ENCODE results near the gene RNPS1.
A peak's percentile ranks its signal among the peaks of the same experiment; 100 is the strongest.

RNPS1 gene

GRCh38 chr16:2213817-2214718, 53.9 kb downstream of the RNPS1 start:
- DNase-seq (ENCODE audit: low spot score) = peak; percentile 38

- DNase-seq (ENCODE audit: low spot score) = peak; percentile 85
These were observed 55.3 kb downstream of the RNPS1 start for GRCh38 chr16:2212362-2213324.

- DNase-seq (ENCODE audit: low spot score) = no peak
These were observed 56.0 kb downstream of the RNPS1 start for GRCh38 chr16:2211923-2212347.

- no peak for DNase-seq (ENCODE audit: low spot score)
These were observed 57.2 kb downstream of the RNPS1 start, which contains the start of gene BRICD5 for GRCh38 chr16:2210386-2211365. TSS of gene BRICD5 (minus strand) at chr16:2210863. CDS start at chr16:2210833, 30 bp downstream.

GRCh38 chr16:2210009-2210332, 58.0 kb downstream of the RNPS1 start:
- no peak for DNase-seq (ENCODE audit: low spot score)

- DNase-seq (ENCODE audit: low spot score) = no peak
These were observed 58.5 kb downstream of the RNPS1 start for GRCh38 chr16:2209258-2210008.

- DNase-seq (ENCODE audit: low spot score) = no peak
These were observed 59.2 kb downstream of the RNPS1 start for GRCh38 chr16:2208772-2209171.

- no peak for DNase-seq (ENCODE audit: low spot score)
These were observed 59.6 kb downstream of the RNPS1 start for GRCh38 chr16:2208308-2208707.

GRCh38 chr16:2207872-2208271, 60.1 kb downstream of the RNPS1 start:
- DNase-seq (ENCODE audit: low spot score) = no peak

GRCh38 chr16:2206780-2207433, 61.0 kb downstream of the RNPS1 start:
- no peak for DNase-seq (ENCODE audit: low spot score)

GRCh38 chr16:2206420-2206779, 61.5 kb downstream of the RNPS1 start:
- no peak for DNase-seq (ENCODE audit: low spot score)

GRCh38 chr16:2205967-2206313, 62.0 kb downstream of the RNPS1 start:
- no peak for DNase-seq (ENCODE audit: low spot score)

GRCh38 chr16:2205104-2205966, 62.6 kb downstream of the RNPS1 start, which contains the start of gene MLST8:
TSS of gene MLST8 (plus strand) at chr16:2205454. CDS start at chr16:2206086, 632 bp downstream.
- peak; percentile 86 for DNase-seq (ENCODE audit: low spot score)

- no peak for DNase-seq (ENCODE audit: low spot score)
These were observed 63.4 kb downstream of the RNPS1 start for GRCh38 chr16:2204416-2205103.

All from kidney tubule cell (primary cell).